Subcutaneous adipose tissue (tissue), 4 donors: ENCODE measurements around the gene CISH. TPM values are rescaled to one million over a fixed set of nuclear protein-coding genes. Genes with fewer than 3 reads are reported as not detected.

ENCODE experiments used
- CTCF ChIP-seq: fragments of 450-650 bp; IDR thresholded peaks from one replicate; pipeline ENCODE4 v1.5.1; 2016; ENCODE audit warnings: low read depth, mild to moderate bottlenecking, control low read depth, antibody characterized with exemption, moderate library complexity
- total RNA-seq, 4 donors: library from RNA; depleted of rRNA; stranded (reverse); fragments of >200 nt; gene quantifications; one replicate each; pipeline ENCODE4 v1.1.0, GENCODE V29; 2016

CISH gene
- total RNA-seq, 4 donors from 2014 or later: 3.5 to 25.9 (median 11.0) TPM

- TF ChIP-seq CTCF: no peak
Measured at GRCh38 chr3:50603261-50604109, 8.1 kb downstream of the CISH start.

- no peak for TF ChIP-seq CTCF
Measured at GRCh38 chr3:50602595-50603191, 8.9 kb downstream of the CISH start.

GRCh38 chr3:50600841-50601591, 10.6 kb downstream of the CISH start:
- no peak for TF ChIP-seq CTCF

- no peak for TF ChIP-seq CTCF
Measured at GRCh38 chr3:50600141-50600753, 11.3 kb downstream of the CISH start.

- TF ChIP-seq CTCF: no peak
Measured at GRCh38 chr3:50599716-50600118, 11.9 kb downstream of the CISH start.

GRCh38 chr3:50599115-50599715, 12.4 kb downstream of the CISH start:
- no peak for TF ChIP-seq CTCF
